COLO829 (cell line): ENCODE measurements around the gene ZNF17.

ENCODE experiments used
- DNase-seq: peaks from one replicate; pipeline ENCODE4 v3.0.0; 2012; ENCODE audit warnings: low spot score

ZNF17 gene

DNA sequence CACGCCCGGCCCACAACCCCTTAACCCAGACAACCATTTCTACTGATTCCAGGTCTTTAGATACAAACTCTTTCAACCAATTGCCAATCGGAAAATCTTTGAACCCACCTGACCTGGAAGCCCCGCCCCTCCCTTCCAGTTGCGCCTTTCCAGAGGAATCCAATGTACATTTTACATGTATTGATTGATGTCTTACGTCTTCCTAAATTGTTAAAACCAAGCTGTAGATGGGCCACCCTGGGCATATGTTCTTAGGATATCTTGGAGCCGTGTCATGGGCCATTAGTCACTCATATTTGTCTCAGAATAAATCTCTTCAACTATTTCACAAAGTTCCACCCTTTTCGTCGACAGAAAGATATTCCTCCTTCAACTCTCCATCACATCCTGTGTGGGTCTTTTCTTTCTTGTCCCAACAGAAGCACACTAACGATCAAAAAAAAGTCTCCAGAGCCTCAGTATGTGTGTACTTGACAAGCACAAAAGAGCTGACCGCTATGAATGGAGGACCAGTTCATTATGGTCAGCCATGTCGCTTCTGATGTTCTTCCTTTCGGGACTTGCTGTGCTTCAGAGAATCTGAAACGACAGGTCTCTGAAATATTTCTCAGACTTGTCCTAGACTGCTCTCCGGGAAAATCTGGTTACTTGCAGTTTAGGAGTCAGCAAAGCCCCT, 23.6 kb downstream of the ZNF17 start:
- DNase-seq = no peak

DNA sequence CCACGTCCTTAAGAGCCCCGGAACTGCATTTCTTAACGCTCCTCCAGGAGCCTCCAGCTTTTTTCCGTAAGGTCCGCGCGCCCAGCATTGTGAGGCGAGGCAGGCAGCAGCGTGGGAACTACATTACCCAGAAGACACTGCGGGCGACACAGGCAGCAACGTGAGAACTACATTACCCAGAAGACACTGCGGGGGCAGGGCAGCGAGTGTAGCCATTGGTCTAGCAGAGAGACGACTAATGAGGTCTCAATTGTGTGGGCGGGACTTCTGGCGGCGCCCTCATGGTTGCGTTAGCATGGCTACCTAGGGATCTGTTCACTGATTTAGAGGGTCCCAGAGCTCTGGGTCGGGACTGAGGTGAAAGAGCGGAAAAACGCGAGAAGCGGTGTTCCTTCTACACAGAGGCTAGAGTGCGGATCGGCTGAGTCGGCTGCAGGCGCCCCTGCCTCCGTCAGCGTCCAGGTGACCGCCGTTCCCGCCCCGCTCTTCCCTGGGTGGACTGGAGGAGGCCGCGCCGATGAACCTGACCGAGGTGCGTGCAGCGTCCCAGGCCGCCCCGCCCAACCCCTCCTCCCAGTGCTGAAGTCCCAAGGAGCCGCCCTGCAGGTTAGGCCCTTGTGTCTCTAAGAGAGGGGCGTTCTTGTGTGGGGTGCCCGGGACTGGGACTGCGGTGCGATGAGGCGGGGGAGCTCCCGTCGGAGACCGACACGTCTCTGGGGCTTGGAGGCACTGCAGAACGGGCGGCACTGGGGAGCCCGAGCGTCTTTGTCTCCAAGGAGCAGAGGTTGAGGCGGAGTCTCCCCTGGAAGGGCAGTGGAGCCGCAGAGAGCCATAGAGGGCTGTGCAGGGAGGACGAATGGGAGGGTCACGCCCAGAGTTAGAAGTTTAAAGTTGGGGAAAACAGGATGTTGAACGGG, 24.4 kb downstream of the ZNF17 start, which contains the start of gene ZNF749:
Gene ZNF749, plus strand, starts transcription at position 264 of the 917 bp plus-strand sequence. Its CDS starts 254 bp downstream, at position 518.
- peak; percentile 97 for DNase-seq

GRCh38 chr19:57436417-57436816, 25.5 kb downstream of the ZNF17 start:
- DNase-seq = no peak

DNA sequence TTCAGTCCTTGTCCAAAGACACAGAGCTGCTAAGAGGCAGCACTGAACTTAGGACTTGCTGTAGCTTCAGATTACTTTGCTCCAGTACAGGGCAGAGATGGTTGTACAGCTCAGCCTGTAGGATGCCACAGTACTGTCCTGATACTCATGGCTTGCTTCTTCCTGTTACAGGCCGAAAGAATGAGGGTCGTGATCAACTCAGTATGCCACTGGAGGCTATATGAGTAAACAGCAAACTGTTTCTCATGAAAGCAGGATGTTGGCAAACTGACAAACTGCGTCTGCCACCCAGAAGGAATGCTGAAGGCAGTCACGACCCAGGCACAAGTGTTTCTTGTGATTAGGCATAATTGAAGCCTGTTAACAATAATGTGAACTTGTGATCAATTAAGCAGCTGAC, 27.0 kb downstream of the ZNF17 start:
- no peak for DNase-seq

DNA sequence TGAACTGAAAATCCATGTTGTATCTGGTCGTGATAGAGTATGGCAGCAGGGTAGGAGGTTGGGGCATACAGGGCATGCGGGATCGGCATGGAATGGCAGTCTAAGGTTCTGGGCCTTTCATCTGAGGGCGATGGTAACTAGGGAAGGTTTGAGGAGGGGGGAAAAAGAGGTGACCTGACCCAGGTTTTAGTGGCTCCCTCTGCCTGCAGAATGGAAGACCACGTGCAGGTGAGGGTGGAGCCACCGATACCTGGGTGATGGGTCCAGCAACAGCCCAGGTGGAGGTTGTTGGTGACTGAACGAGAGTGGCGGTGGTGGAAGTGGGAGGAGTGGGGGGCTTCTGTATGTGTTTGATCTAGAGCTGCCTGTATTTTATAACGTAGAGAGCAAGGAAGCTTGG, 28.0 kb downstream of the ZNF17 start:
- DNase-seq = no peak

- DNase-seq = no peak
Measured at GRCh38 chr19:57441979-57442752, 31.2 kb downstream of the ZNF17 start.

DNA sequence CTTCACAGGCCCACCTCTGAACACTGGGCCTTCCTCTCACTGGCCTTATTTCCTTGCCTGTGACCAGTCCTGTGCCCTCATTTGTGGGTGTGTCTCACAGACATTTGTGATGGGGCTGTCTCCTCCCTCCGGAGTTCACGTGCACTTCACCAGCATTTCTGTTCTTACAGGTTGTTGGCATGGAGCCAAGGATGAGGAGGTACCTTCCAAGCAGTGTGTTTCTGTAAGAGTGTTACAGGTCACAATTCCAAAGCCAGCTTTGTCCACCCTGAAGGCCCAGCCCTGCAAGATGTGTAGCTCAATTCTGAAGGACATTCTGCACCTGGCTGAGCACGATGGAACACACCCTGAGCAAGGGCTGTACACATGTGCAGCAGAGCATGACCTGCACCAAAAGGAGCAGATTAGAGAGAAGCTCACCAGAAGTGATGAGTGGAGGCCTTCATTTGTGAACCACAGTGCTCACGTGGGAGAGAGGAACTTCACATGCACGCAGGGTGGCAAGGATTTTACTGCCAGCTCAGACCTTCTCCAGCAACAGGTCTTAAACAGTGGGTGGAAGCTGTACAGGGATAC, 32.2 kb downstream of the ZNF17 start:
- DNase-seq = no peak

DNA sequence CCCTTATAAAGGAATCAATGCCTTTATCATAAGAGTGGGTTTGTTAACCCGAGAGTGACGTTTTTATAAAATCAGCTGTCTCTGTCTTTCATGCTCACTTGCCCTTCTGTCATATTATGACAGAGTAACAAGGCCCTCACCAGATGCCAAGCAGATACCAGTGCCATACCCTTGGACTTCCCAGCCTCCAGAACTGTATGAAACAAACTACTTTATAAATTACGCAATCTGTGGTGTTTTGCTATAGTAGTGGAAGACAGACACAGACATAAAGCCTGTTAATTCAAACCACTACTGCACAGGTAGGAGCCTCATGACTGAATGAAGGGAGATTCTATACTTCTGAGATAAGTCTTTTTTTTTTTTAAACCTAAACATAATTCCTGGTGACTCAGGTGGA, 41.3 kb downstream of the ZNF17 start:
- DNase-seq = no peak

- DNase-seq = peak; percentile 23
Measured at GRCh38 chr19:57465680-57466381, 54.9 kb downstream of the ZNF17 start.

DNA sequence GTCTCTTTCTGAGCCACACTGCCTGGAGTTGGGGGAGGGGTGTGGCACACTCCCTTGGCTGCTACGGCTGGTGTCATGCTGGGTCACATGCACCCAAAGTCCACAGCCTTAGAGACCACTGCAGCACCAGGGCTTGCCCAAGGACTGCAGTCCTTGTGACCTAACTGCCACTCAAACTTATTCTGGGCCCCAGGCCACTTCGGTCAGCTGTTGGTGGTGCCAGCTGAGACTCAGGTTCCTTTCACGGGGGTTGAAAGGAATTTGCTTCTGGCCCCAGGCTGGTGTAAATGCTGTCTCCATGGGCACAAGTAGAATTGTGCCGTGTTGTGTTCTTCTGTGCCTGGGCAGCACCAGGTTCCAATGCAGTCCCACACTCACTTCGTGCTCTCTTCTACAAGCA, 55.5 kb downstream of the ZNF17 start:
- no peak for DNase-seq
